GM23338 (cell line): ENCODE measurements around the gene FAM83B. TPM values are rescaled to one million over a fixed set of nuclear protein-coding genes. Genes with fewer than 3 reads are reported as not detected.

Experiments
- ATAC-seq: fragments of 200-7000 bp; cut with Tn5 transposase; 3 replicates; pipeline ENCODE4 v1.9.1; 2020
- DNase-seq: peaks from one replicate; pipeline ENCODE4 v3.0.0-alpha.2; 2015; ENCODE audit warnings: low spot score
- H2AFZ ChIP-seq: fragments of 200-600 bp; sonication (generic); 2 replicates; pipeline ENCODE4 v1.8.0; 2016; ENCODE audit warnings: antibody characterized with exemption, mild to moderate bottlenecking, moderate library complexity
- H3F3A ChIP-seq: fragments of 200-600 bp; sonication (generic); replicated peaks from 2 replicates; pipeline ENCODE4 v1.8.0; 2017; ENCODE audit warnings: antibody characterized with exemption, mixed run types, low read depth
- H3K27ac ChIP-seq: fragments of 200-600 bp; sonication (generic); 2 replicates; pipeline ENCODE4 v1.6.1; 2016; ENCODE audit warnings: low read depth
- H3K27me3 ChIP-seq: fragments of 200-600 bp; sonication (generic); 2 replicates; pipeline ENCODE4 v1.8.0; 2016; ENCODE audit warnings: mild to moderate bottlenecking, mixed run types, moderate library complexity; ENCODE audit not compliant: insufficient read depth
- H3K36me3 ChIP-seq: fragments of 200-600 bp; sonication (generic); 2 replicates; pipeline ENCODE4 v1.8.0; 2016; ENCODE audit warnings: mild to moderate bottlenecking; ENCODE audit not compliant: insufficient read depth
- H3K4me1 ChIP-seq: fragments of 200-600 bp; sonication (generic); 2 replicates; pipeline ENCODE4 v1.8.0; 2016; ENCODE audit warnings: mild to moderate bottlenecking, moderate library complexity; ENCODE audit not compliant: insufficient read depth
- H3K4me2 ChIP-seq: fragments of 200-600 bp; sonication (generic); 2 replicates; pipeline ENCODE4 v1.7.1; 2017; ENCODE audit warnings: mixed run types
- H3K4me3 ChIP-seq: fragments of 200-600 bp; sonication (generic); 2 replicates; pipeline ENCODE4 v1.6.1; 2016; ENCODE audit warnings: mixed run types
- H3K79me2 ChIP-seq: fragments of 200-600 bp; sonication (generic); replicated peaks from 2 replicates; pipeline ENCODE4 v1.8.0; 2017; ENCODE audit warnings: mild to moderate bottlenecking; ENCODE audit not compliant: insufficient read depth
- H3K9me2 ChIP-seq: fragments of 200-600 bp; sonication (generic); 2 replicates; pipeline ENCODE4 v1.8.0; 2017; ENCODE audit not compliant: insufficient read depth
- H4K20me1 ChIP-seq: fragments of 200-600 bp; sonication (generic); replicated peaks from 2 replicates; pipeline ENCODE4 v1.8.0; 2017; ENCODE audit warnings: mild to moderate bottlenecking; ENCODE audit not compliant: insufficient read depth
- H3K27ac Mint-ChIP-seq: 2 replicates; pipeline ENCODE4 v1.8.0; 2020; ENCODE audit warnings: inconsistent platforms, mild to moderate bottlenecking, moderate library complexity, mixed read lengths
- H3K27me3 Mint-ChIP-seq: 3 replicates; pipeline ENCODE4 v1.8.0; 2022; ENCODE audit warnings: low read depth, mild to moderate bottlenecking, moderate library complexity, mixed read lengths, inconsistent platforms; ENCODE audit not compliant: insufficient read depth, poor library complexity
- H3K36me3 Mint-ChIP-seq: 3 replicates; pipeline ENCODE4 v1.8.0; 2021; ENCODE audit warnings: low read depth, mild to moderate bottlenecking, inconsistent platforms, moderate library complexity, mixed read lengths
- H3K4me1 Mint-ChIP-seq: 3 replicates; pipeline ENCODE4 v1.8.0; 2020; ENCODE audit warnings: mild to moderate bottlenecking, inconsistent platforms, mixed read lengths
- H3K4me3 Mint-ChIP-seq: 3 replicates; pipeline ENCODE4 v1.8.0; 2021; ENCODE audit warnings: moderate library complexity, mild to moderate bottlenecking, inconsistent platforms, mixed read lengths
- H3K9me3 Mint-ChIP-seq: 3 replicates; pipeline ENCODE4 v1.8.0; 2020; ENCODE audit warnings: moderate library complexity, mild to moderate bottlenecking, inconsistent platforms, mixed read lengths
- CREB1 ChIP-seq: fragments of 250-450 bp; sonication (Bioruptor Pico); IDR thresholded peaks from 2 replicates; pipeline ENCODE4 v1.5.0; 2020; ENCODE audit warnings: low read depth, mild to moderate bottlenecking, moderate library complexity
- EZH2 ChIP-seq: fragments of 200-600 bp; sonication (generic); IDR thresholded peaks from one replicate; pipeline ENCODE4 v1.8.0; 2017; ENCODE audit warnings: antibody characterized with exemption, mild to moderate bottlenecking, low read depth; ENCODE audit not compliant: unreplicated experiment
- JUNB ChIP-seq: IDR thresholded peaks from one replicate; pipeline ENCODE4 v1.6.1; 2016; ENCODE audit warnings: antibody characterized with exemption; ENCODE audit not compliant: unreplicated experiment
- NANOG ChIP-seq: IDR thresholded peaks from 2 replicates; pipeline ENCODE4 v1.6.1; 2016; ENCODE audit warnings: antibody characterized with exemption, borderline replicate concordance
- REST ChIP-seq: IDR thresholded peaks from one replicate; pipeline ENCODE4 v1.6.1; 2018; ENCODE audit warnings: antibody characterized with exemption; ENCODE audit not compliant: unreplicated experiment
- ZNF331 ChIP-seq: fragments of 250-450 bp; sonication (Bioruptor Pico); IDR thresholded peaks from 2 replicates; pipeline ENCODE4 v1.5.0; 2020; ENCODE audit warnings: low read depth, mild to moderate bottlenecking, moderate library complexity
- polyA plus RNA-seq: library from polyadenylated mRNA; unstranded; fragments of >200 nt; fragmentation: Nextera tagmentation; extraction: Ambion mirVana; gene quantifications from 2 replicates; pipeline ENCODE4 v1.2.1, GENCODE V29; 2016
- total RNA-seq: library from RNA; depleted of rRNA; stranded (reverse); fragments of >200 nt; shearing (Covaris generic); gene quantifications from 2 replicates; pipeline ENCODE4 v1.2.3, GENCODE V29; 2014
- TF ChIP-seq, protein P1 (sequence below): IDR thresholded peaks from 2 replicates; pipeline ENCODE4 v1.6.1; 2016; ENCODE audit warnings: antibody characterized with exemption

Gene FAM83B
- total and polyA plus RNA-seq, 2 experiments from 2014 or later: 1.4 to 7.7 TPM

DNA sequence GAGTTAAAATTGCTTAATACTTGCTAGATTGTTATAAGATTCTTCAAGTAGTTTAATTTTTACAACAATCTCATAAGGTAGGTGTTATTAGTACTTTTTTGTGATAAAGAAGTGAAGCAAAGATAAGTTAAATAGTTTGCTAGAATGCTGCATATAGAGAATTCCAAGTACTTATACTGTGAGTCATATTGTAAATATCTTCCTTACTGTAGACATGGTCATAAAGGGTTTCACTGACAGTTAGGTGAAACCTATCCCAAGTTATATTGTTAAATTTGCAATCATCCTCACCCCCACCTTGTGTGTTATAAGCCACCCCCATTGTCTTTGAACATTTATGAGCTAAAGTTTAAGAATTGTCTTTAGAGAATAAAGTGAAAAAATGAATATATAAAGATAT lies 142.0 kb downstream of the FAM83B start:
- ATAC-seq (no peak), DNase-seq (no peak)
- no peak overlapping the region for H2AFZ ChIP-seq
- H3K36me3 Mint-ChIP-seq: peaks cover 3% of the 10 kb centered on the region; the same call in 1 of the 3 replicates
- H3K4me1 ChIP-seq: no peaks in the 10 kb centered on the region
- no peaks in the 10 kb centered on the region for H3K27me3 ChIP-seq
- no peak overlapping the region for H3K4me3 Mint-ChIP-seq
- no peak overlapping the region for H3K4me2 ChIP-seq
- no peaks in the 10 kb centered on the region for H3F3A ChIP-seq
- H3K79me2 ChIP-seq: no peaks in the 10 kb centered on the region
- H3K4me1 Mint-ChIP-seq: no peaks in the 10 kb centered on the region
- peaks cover 21% of the 10 kb centered on the region; the same call in 2 of the 3 replicates for H3K9me3 Mint-ChIP-seq
- no peak overlapping the region for H3K4me3 ChIP-seq
- TF ChIP-seq ZNF331 (CRISPR knock-in tag): no peak
- no peak for TF ChIP-seq EZH2
- H3K36me3 ChIP-seq: no peaks in the 10 kb centered on the region
- H4K20me1 ChIP-seq: no peaks in the 10 kb centered on the region
- H3K27ac Mint-ChIP-seq: no peak overlapping the region
- no peaks in the 10 kb centered on the region for H3K9me2 ChIP-seq
- no peak overlapping the region for H3K27ac ChIP-seq
- H3K27me3 Mint-ChIP-seq: peaks cover 3% of the 10 kb centered on the region

DNA sequence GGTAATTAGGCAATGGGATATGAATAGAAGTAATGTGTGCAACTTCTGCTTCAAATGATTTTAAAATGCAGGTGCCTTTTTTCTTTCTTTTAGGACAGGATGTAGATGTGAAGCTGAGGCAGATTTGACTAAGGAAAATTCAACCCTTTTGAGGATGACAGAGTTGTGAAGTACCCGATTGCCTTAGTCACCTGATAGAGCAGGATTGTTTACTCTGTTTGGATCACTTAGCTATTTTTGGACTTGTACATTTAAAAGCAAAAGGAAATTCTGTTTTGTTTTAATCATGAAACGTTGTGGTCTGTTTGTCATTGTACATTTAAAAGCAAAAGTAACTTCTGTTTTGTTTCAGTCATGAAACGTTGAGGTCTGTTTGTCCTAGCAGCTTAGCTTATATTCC lies 143.4 kb downstream of the FAM83B start:
- TF ChIP-seq NANOG (no peak), CREB1 (CRISPR knock-in tag) (no peak), JUNB (no peak), REST (no peak), ZNF331 (CRISPR knock-in tag) (no peak)
- TF ChIP-seq, protein P1, sequence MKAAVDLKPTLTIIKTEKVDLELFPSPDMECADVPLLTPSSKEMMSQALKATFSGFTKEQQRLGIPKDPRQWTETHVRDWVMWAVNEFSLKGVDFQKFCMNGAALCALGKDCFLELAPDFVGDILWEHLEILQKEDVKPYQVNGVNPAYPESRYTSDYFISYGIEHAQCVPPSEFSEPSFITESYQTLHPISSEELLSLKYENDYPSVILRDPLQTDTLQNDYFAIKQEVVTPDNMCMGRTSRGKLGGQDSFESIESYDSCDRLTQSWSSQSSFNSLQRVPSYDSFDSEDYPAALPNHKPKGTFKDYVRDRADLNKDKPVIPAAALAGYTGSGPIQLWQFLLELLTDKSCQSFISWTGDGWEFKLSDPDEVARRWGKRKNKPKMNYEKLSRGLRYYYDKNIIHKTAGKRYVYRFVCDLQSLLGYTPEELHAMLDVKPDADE: no peak
- Histone ChIP-seq H3K27me3 (no peaks in the 10 kb centered on the region), H3F3A (no peaks in the 10 kb centered on the region), H3K4me2 (no peak overlapping the region), H3K9me2 (no peaks in the 10 kb centered on the region), H2AFZ (no peak overlapping the region), H3K4me3 (no peak overlapping the region), H3K27ac (no peak overlapping the region), H3K4me1 (no peaks in the 10 kb centered on the region), H4K20me1 (no peaks in the 10 kb centered on the region), H3K79me2 (no peaks in the 10 kb centered on the region), H3K36me3 (no peaks in the 10 kb centered on the region)
- H3K27ac Mint-ChIP-seq: no peak overlapping the region
- H3K9me3 Mint-ChIP-seq: peaks cover 15% of the 10 kb centered on the region; the same call in 2 of the 3 replicates
- peaks cover 3% of the 10 kb centered on the region; the same call in 1 of the 3 replicates for H3K36me3 Mint-ChIP-seq
- H3K4me3 Mint-ChIP-seq: no peak overlapping the region
- no peaks in the 10 kb centered on the region for H3K4me1 Mint-ChIP-seq
- H3K27me3 Mint-ChIP-seq: peaks cover 3% of the 10 kb centered on the region
- DNase-seq (no peak), ATAC-seq (no peak)
